Measurements from ENCODE around the gene CCL24.
"Not testable (repeated sequence)": the region's sequence is repeated elsewhere in the genome, so short reads cannot be mapped to it uniquely, and the experiment has no call there.

Gene CCL24

DNA sequence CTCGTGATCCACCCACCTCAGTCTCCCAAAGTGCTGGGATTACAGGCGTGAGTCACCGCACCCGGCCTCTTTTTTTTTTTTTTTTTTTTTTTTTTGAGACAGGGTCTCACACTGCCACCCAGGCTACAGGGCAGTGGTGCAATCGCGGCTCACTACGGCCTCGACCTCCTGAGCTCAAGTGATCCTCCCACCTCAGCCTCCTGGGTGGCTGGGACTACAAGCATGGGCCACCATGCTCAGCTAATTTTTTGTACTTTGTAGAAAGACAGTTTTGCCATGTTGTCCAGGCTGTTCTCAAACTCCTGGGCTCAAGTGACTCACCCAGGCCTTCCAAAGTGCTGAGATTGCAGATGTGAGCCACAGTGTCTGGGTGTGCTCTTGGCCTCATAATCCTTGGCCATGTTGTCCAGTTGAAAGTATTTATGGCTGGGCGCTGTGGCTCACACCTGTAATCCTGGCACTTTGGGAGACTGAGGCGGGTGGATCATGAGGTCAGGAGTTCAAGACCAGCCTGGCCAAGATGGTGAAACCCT is 41.3 kb upstream of the CCL24 start:
- DNase-seq, result peak; percentile 34
- not testable (repeated sequence) for H3K27me3 ChIP-seq (ENCODE audit: control insufficient read depth in 1 of 2, insufficient read depth in 1 of 2, low read length in 2 of 2); H3K27ac ChIP-seq (ENCODE audit: low read length, poor library complexity, severe bottlenecking); H3K9me3 ChIP-seq (ENCODE audit: control insufficient read depth, low read length); H2BK120ac ChIP-seq (ENCODE audit: low read depth, low read length); H3K18ac ChIP-seq (ENCODE audit: low read depth in 1 of 2, low read length in 2 of 2); H3K4me1 ChIP-seq (ENCODE audit: control insufficient read depth, insufficient read depth, low read depth, low read length); H3K36me3 ChIP-seq (ENCODE audit: control insufficient read depth in 1 of 2, insufficient read depth in 2 of 2, low read depth in 1 of 2, low read length in 2 of 2); H3K79me1 ChIP-seq (replicated peaks; ENCODE audit: low read length, poor library complexity, severe bottlenecking); H2BK12ac ChIP-seq (ENCODE audit: low read length in 2 of 2); H3K4me2 ChIP-seq (ENCODE audit: low read length, poor library complexity, severe bottlenecking); H2AFZ ChIP-seq (ENCODE audit: low read depth, low read length); H4K91ac ChIP-seq (ENCODE audit: low read length); H3K4me3 ChIP-seq (ENCODE audit: insufficient read depth in 1 of 2, low read depth in 1 of 2, low read length in 2 of 2); H2AK5ac ChIP-seq (ENCODE audit: low read length, severe bottlenecking); H3K9ac ChIP-seq (ENCODE audit: low read length); H2BK5ac ChIP-seq (ENCODE audit: low read depth, low read length, poor library complexity, severe bottlenecking); H2BK15ac ChIP-seq (ENCODE audit: low read depth, poor library complexity, severe bottlenecking); H3K4ac ChIP-seq (ENCODE audit: low read depth in 1 of 2, low read length in 2 of 2); H3K23ac ChIP-seq (ENCODE audit: low read length in 2 of 2); H4K8ac ChIP-seq (ENCODE audit: low read length); H3K14ac ChIP-seq (ENCODE audit: low read length in 2 of 2)
- WGBS, result 92% methylated on average over 10 of the region's 10 CpGs

DNA sequence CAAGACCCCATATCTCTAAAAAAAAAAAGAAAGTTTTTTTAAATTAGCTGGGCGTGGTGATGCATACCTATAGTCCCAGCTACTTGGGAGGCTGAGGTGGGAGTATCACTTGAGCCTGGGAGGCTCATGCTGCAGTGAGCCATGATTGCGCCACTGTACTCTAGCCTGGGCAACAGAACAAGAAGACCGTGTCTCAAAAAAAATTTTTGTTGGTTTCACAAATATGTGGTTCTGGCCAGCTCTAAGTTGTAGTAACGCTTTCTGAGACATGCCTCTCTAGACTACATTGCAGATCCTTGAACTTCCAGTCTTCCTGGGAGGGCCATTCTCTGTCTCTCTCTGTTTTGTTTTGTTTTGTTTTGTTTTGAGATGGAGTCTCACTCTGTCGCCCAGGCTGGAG is 40.6 kb upstream of the CCL24 start:
- H3K9me3 ChIP-seq (ENCODE audit: control insufficient read depth, low read length), result no peaks in the 10 kb centered on the region
- H3K9ac ChIP-seq (ENCODE audit: low read length), result peak overlapping the region; percentile 52
- no peak overlapping the region for H2BK5ac ChIP-seq (ENCODE audit: low read depth, low read length, poor library complexity, severe bottlenecking)
- DNase-seq, result peak; percentile 68
- H2BK120ac ChIP-seq (ENCODE audit: low read depth, low read length), result no peak overlapping the region
- H2BK12ac ChIP-seq (ENCODE audit: low read length in 2 of 2), result no peak overlapping the region
- H3K27me3 ChIP-seq (ENCODE audit: control insufficient read depth in 1 of 2, insufficient read depth in 1 of 2, low read length in 2 of 2), result no peaks in the 10 kb centered on the region
- no peak overlapping the region for H2AFZ ChIP-seq (ENCODE audit: low read depth, low read length)
- no peak overlapping the region for H2BK15ac ChIP-seq (ENCODE audit: low read depth, poor library complexity, severe bottlenecking)
- no peaks in the 10 kb centered on the region for H3K4me1 ChIP-seq (ENCODE audit: control insufficient read depth, insufficient read depth, low read depth, low read length)
- no peak overlapping the region for H4K8ac ChIP-seq (ENCODE audit: low read length)
- no peak overlapping the region for H2AK5ac ChIP-seq (ENCODE audit: low read length, severe bottlenecking)
- no peaks in the 10 kb centered on the region for H3K79me1 ChIP-seq (replicated peaks; ENCODE audit: low read length, poor library complexity, severe bottlenecking)
- no peak overlapping the region for H4K91ac ChIP-seq (ENCODE audit: low read length)
- no peak overlapping the region for H3K4ac ChIP-seq (ENCODE audit: low read depth in 1 of 2, low read length in 2 of 2)
- H3K27ac ChIP-seq (ENCODE audit: low read length, poor library complexity, severe bottlenecking), result no peak overlapping the region
- H3K18ac ChIP-seq (ENCODE audit: low read depth in 1 of 2, low read length in 2 of 2), result no peak overlapping the region
- no peak overlapping the region for H3K23ac ChIP-seq (ENCODE audit: low read length in 2 of 2)
- 84% methylated on average over 5 of the region's 5 CpGs for WGBS
- no peak overlapping the region for H3K4me3 ChIP-seq (ENCODE audit: insufficient read depth in 1 of 2, low read depth in 1 of 2, low read length in 2 of 2)
- H3K14ac ChIP-seq (ENCODE audit: low read length in 2 of 2), result no peak overlapping the region
- H3K36me3 ChIP-seq (ENCODE audit: control insufficient read depth in 1 of 2, insufficient read depth in 2 of 2, low read depth in 1 of 2, low read length in 2 of 2), result no peaks in the 10 kb centered on the region
- H3K4me2 ChIP-seq (ENCODE audit: low read length, poor library complexity, severe bottlenecking), result no peak overlapping the region

DNA sequence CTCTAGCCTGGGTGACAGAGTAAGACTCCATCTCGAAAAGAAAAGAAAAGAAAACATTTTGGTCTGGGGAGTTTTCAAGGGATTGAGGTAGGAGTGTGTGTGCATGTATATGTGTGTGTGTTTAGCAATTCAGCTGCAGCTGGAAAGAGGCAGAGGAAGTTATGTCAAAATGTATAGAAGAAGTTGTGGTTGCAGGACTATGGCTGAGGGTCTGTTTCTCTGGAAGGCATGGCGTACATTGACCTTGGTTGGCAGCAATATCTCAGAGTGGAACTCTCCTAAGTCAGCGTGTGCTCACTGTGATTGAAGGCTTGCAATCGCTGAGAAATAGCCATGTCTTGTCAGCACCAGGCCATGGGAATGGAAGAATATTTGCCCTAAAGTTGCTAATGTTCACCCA is 36.6 kb upstream of the CCL24 start:
- Histone ChIP-seq H4K91ac (ENCODE audit: low read length) (no peak overlapping the region), H2AK5ac (ENCODE audit: low read length, severe bottlenecking) (no peak overlapping the region), H3K18ac (ENCODE audit: low read depth in 1 of 2, low read length in 2 of 2) (peak overlapping the region in 1 of 2 experiments; percentile 72), H3K14ac (ENCODE audit: low read length in 2 of 2) (no peak overlapping the region), H3K23ac (ENCODE audit: low read length in 2 of 2) (no peak overlapping the region), H3K36me3 (ENCODE audit: control insufficient read depth in 1 of 2, insufficient read depth in 2 of 2, low read depth in 1 of 2, low read length in 2 of 2) (no peaks in the 10 kb centered on the region), H2BK120ac (ENCODE audit: low read depth, low read length) (no peak overlapping the region), H2AFZ (ENCODE audit: low read depth, low read length) (no peak overlapping the region), H3K4me3 (ENCODE audit: insufficient read depth in 1 of 2, low read depth in 1 of 2, low read length in 2 of 2) (no peak overlapping the region), H3K4me2 (ENCODE audit: low read length, poor library complexity, severe bottlenecking) (no peak overlapping the region), H3K9ac (ENCODE audit: low read length) (no peak overlapping the region), H3K79me1 (replicated peaks; ENCODE audit: low read length, poor library complexity, severe bottlenecking) (no peaks in the 10 kb centered on the region), H2BK5ac (ENCODE audit: low read depth, low read length, poor library complexity, severe bottlenecking) (no peak overlapping the region), H4K8ac (ENCODE audit: low read length) (no peak overlapping the region), H3K4ac (ENCODE audit: low read depth in 1 of 2, low read length in 2 of 2) (no peak overlapping the region), H2BK12ac (ENCODE audit: low read length in 2 of 2) (peak overlapping the region in 1 of 2 experiments; percentile 83), H3K27me3 (ENCODE audit: control insufficient read depth in 1 of 2, insufficient read depth in 1 of 2, low read length in 2 of 2) (peaks cover 0 to 5% of the 10 kb centered on the region in 2 experiments), H3K9me3 (ENCODE audit: control insufficient read depth, low read length) (no peaks in the 10 kb centered on the region), H2BK15ac (ENCODE audit: low read depth, poor library complexity, severe bottlenecking) (no peak overlapping the region), H3K4me1 (ENCODE audit: control insufficient read depth, insufficient read depth, low read depth, low read length) (no peaks in the 10 kb centered on the region), H3K27ac (ENCODE audit: low read length, poor library complexity, severe bottlenecking) (no peak overlapping the region)
- no peak for DNase-seq
- 97% methylated on average over 4 of the region's 4 CpGs for WGBS

DNA sequence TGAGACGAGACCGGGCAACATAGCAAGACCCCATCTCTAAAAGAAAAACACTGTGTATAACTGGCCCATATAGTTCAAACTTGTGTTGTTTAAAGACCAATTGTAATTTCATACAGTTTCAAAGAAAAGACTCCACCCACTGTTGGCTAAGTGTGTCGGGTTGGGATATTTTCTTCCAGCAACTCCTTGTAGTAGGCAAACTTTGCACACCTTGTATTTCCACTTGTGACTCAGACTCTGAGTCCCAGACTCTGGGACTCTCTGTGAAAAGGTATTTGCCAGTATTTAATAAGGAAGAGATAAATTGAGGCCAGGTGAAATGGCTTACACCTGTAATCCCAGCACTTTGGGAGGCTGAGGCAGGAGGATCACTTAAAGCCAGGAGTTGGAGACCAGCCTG is 36.0 kb upstream of the CCL24 start:
- Histone ChIP-seq H3K4me1 (ENCODE audit: control insufficient read depth, insufficient read depth, low read depth, low read length) (no peaks in the 10 kb centered on the region), H2AFZ (ENCODE audit: low read depth, low read length) (no peak overlapping the region), H2BK15ac (ENCODE audit: low read depth, poor library complexity, severe bottlenecking) (no peak overlapping the region), H2AK5ac (ENCODE audit: low read length, severe bottlenecking) (no peak overlapping the region), H3K4ac (ENCODE audit: low read depth in 1 of 2, low read length in 2 of 2) (no peak overlapping the region), H3K79me1 (replicated peaks; ENCODE audit: low read length, poor library complexity, severe bottlenecking) (no peaks in the 10 kb centered on the region), H3K9ac (ENCODE audit: low read length) (no peak overlapping the region), H4K91ac (ENCODE audit: low read length) (no peak overlapping the region), H2BK5ac (ENCODE audit: low read depth, low read length, poor library complexity, severe bottlenecking) (no peak overlapping the region), H2BK12ac (ENCODE audit: low read length in 2 of 2) (no peak overlapping the region), H4K8ac (ENCODE audit: low read length) (no peak overlapping the region), H3K9me3 (ENCODE audit: control insufficient read depth, low read length) (no peaks in the 10 kb centered on the region), H3K23ac (ENCODE audit: low read length in 2 of 2) (no peak overlapping the region), H2BK120ac (ENCODE audit: low read depth, low read length) (no peak overlapping the region), H3K27me3 (ENCODE audit: control insufficient read depth in 1 of 2, insufficient read depth in 1 of 2, low read length in 2 of 2) (peaks cover 0 to 5% of the 10 kb centered on the region in 2 experiments), H3K27ac (ENCODE audit: low read length, poor library complexity, severe bottlenecking) (no peak overlapping the region), H3K4me2 (ENCODE audit: low read length, poor library complexity, severe bottlenecking) (no peak overlapping the region), H3K14ac (ENCODE audit: low read length in 2 of 2) (no peak overlapping the region), H3K18ac (ENCODE audit: low read depth in 1 of 2, low read length in 2 of 2) (no peak overlapping the region), H3K4me3 (ENCODE audit: insufficient read depth in 1 of 2, low read depth in 1 of 2, low read length in 2 of 2) (no peak overlapping the region), H3K36me3 (ENCODE audit: control insufficient read depth in 1 of 2, insufficient read depth in 2 of 2, low read depth in 1 of 2, low read length in 2 of 2) (no peaks in the 10 kb centered on the region)
- DNase-seq, result no peak
- 40% methylated on average over 1 of the region's 3 CpGs for WGBS
